Gastrocnemius medialis (tissue), 4 donors: ENCODE measurements around the gene RHOT2.
A peak's percentile ranks its signal among the peaks of the same experiment; 100 is the strongest.

Source experiments
- CTCF ChIP-seq, 5 experiments: fragments of 450-650 bp in 3 of 5; fragments of 200-600 bp in 2 of 5; sonication (generic) in 2 of 5; IDR thresholded peaks in 4 of 5; conservative IDR thresholded peaks in 1 of 5; 1 replicate in 4 of 5; 2 replicates in 1 of 5; pipeline ENCODE4 v1.5.1; 2016 to 2019; ENCODE audit warnings: antibody characterized with exemption in 5 of 5, mild to moderate bottlenecking in 3 of 5, moderate library complexity in 3 of 5
- POLR2A ChIP-seq, 2 donors: fragments of 450-650 bp; IDR thresholded peaks; one replicate each; pipeline ENCODE4 v1.6.1; 2017; ENCODE audit warnings: antibody characterized with exemption in 2 of 2, mild to moderate bottlenecking in 2 of 2, moderate library complexity in 2 of 2

- TF ChIP-seq CTCF (IDR thresholded peaks at IDR 0.05 in 4 of 5, conservative IDR thresholded peaks at IDR 0.05 in 1 of 5) = peak; percentile 77 to 98 (median 89)
- TF ChIP-seq POLR2A (IDR thresholded peaks at IDR 0.05) = peak; percentile 49 to 87
Observed at GRCh38 chr16:667780-668518, at the start of gene RHOT2.
